OCI-LY7 (cell line): ENCODE data around the gene TGFBR2.

ENCODE experiments used
- EZH2phosphoT487 ChIP-seq: fragments of 200-600 bp; sonication (generic); IDR thresholded peaks from 2 replicates; pipeline ENCODE4 v1.6.1; 2018; ENCODE audit warnings: low read depth, borderline replicate concordance, mild to moderate bottlenecking, mixed run types, antibody characterized with exemption, low read length, moderate library complexity, mixed read lengths
- TF ChIP-seq, protein P1 (sequence below): fragments of 200-600 bp; sonication (generic); conservative IDR thresholded peaks from 2 replicates; pipeline ENCODE4 v1.5.1; 2014; ENCODE audit warnings: mild to moderate bottlenecking, antibody characterized with exemption, low read length, moderate library complexity, mixed read lengths

DNA sequence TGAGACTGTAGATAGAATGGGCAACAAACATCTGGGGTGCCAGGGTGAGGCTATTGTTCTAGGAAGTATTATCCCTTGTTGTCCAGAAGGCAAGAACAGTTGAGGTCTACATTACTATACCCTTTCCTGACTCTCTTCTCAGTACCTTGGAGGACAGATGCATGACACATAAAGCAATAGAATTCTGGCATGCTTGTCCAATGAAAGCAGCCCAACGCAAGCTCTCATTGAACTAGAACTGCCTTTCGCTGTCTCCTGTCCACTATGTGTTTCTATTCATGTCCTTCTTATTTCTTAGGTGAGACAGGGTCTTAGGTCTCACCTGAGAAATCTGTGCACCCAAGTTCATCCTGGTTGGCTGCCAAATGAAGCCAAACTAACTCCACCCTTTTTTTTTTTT is 68.6 kb downstream of the TGFBR2 start:
- TF ChIP-seq, protein P1, sequence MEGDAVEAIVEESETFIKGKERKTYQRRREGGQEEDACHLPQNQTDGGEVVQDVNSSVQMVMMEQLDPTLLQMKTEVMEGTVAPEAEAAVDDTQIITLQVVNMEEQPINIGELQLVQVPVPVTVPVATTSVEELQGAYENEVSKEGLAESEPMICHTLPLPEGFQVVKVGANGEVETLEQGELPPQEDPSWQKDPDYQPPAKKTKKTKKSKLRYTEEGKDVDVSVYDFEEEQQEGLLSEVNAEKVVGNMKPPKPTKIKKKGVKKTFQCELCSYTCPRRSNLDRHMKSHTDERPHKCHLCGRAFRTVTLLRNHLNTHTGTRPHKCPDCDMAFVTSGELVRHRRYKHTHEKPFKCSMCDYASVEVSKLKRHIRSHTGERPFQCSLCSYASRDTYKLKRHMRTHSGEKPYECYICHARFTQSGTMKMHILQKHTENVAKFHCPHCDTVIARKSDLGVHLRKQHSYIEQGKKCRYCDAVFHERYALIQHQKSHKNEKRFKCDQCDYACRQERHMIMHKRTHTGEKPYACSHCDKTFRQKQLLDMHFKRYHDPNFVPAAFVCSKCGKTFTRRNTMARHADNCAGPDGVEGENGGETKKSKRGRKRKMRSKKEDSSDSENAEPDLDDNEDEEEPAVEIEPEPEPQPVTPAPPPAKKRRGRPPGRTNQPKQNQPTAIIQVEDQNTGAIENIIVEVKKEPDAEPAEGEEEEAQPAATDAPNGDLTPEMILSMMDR = no peak
- no peak for TF ChIP-seq EZH2phosphoT487
